H1 (cell line): ENCODE measurements around the gene KIF3B. TPM values are rescaled to one million over a fixed set of nuclear protein-coding genes. Genes with fewer than 3 reads are reported as not detected.

ENCODE experiments used
- CTCF ChIA-PET: fragments of 300-600 bp; sonication (Branson Sonifier 250); formaldehyde crosslinking; loops from one replicate; lab custom pipeline; 2021; ENCODE audit not compliant: partially characterized antibody; lab: Charles Lee
- POLR2A ChIA-PET: fragments of 300-600 bp; sonication (Branson Sonifier 250); formaldehyde crosslinking; loops from one replicate; lab custom pipeline; 2021; ENCODE audit warnings: inconsistent platforms; ENCODE audit not compliant: partially characterized antibody; lab: Charles Lee
- DNase-seq, 2 experiments: peaks; one replicate each; pipeline versions ENCODE4 v3.0.0 to v3.0.0-alpha.2; 2010 to 2022; ENCODE audit warnings: low spot score in 2 of 2, low read depth in 1 of 2, mixed read lengths in 1 of 2
- FAIRE-seq: peaks from 2 replicates; lab custom pipeline; 2011; peaks lifted over from hg19 to GRCh38; lab: Jason Lieb, UNC
- H2AFZ ChIP-seq: 2 replicates; pipeline ENCODE4 v1.8.1; 2012; ENCODE audit warnings: low read length, inconsistent platforms
- H2AK5ac ChIP-seq: 2 replicates; pipeline ENCODE4 v1.6.1; 2013; ENCODE audit warnings: low read depth, low read length
- H2BK120ac ChIP-seq: replicated peaks from 2 replicates; pipeline ENCODE3; 2013; ENCODE audit warnings: low read depth, low read length, inconsistent platforms
- H2BK12ac ChIP-seq: 2 replicates; pipeline ENCODE4 v1.6.1; 2013; ENCODE audit warnings: low read depth, low read length
- H2BK15ac ChIP-seq: 2 replicates; pipeline ENCODE4 v1.6.1; 2013; ENCODE audit warnings: low read length
- H2BK20ac ChIP-seq: 2 replicates; pipeline ENCODE4 v1.6.1; 2013; ENCODE audit warnings: low read length
- H2BK5ac ChIP-seq: 2 replicates; pipeline ENCODE4 v1.6.1; 2013; ENCODE audit warnings: low read depth, low read length
- H3K14ac ChIP-seq: 2 replicates; pipeline ENCODE4 v1.6.1; 2013; ENCODE audit warnings: inconsistent platforms; ENCODE audit not compliant: insufficient read length
- H3K18ac ChIP-seq: 2 replicates; pipeline ENCODE4 v1.6.1; 2013; ENCODE audit warnings: low read length; ENCODE audit errors: extremely low read depth
- H3K23ac ChIP-seq: 2 replicates; pipeline ENCODE4 v1.6.1; 2013; ENCODE audit warnings: inconsistent platforms; ENCODE audit not compliant: insufficient read length
- H3K23me2 ChIP-seq: 2 replicates; pipeline ENCODE4 v1.6.1; 2013; ENCODE audit warnings: low read depth, low read length
- H3K27ac ChIP-seq: 2 replicates; pipeline ENCODE4 v1.6.1; 2011; ENCODE audit warnings: low read depth, low read length, inconsistent platforms
- H3K27me3 ChIP-seq, 4 experiments: replicated peaks in 1 of 4; 1 replicate in 1 of 4; 2 replicates in 3 of 4; pipeline versions ENCODE4 v1.6.1 to v1.8.1; 2011 to 2013; ENCODE audit warnings: low read length in 3 of 4, mild to moderate bottlenecking in 3 of 4, inconsistent platforms in 2 of 4, mixed read lengths in 2 of 4, moderate library complexity in 1 of 4; ENCODE audit not compliant: control insufficient read depth in 3 of 4, insufficient read depth in 3 of 4; ENCODE audit errors: extremely low read depth in 1 of 4
- H3K36me3 ChIP-seq, 4 experiments: 2 replicates each; pipeline versions ENCODE4 v1.6.1 to v1.8.1; 2011 to 2013; ENCODE audit warnings: mild to moderate bottlenecking in 4 of 4, low read length in 3 of 4, moderate library complexity in 2 of 4, control low read depth in 1 of 4, inconsistent platforms in 1 of 4; ENCODE audit not compliant: insufficient read depth in 4 of 4, control insufficient read depth in 2 of 4
- H3K4ac ChIP-seq: replicated peaks from 2 replicates; pipeline ENCODE3; 2013; ENCODE audit warnings: low read length, low read depth, mixed read lengths, inconsistent platforms; ENCODE audit not compliant: insufficient read length
- H3K4me1 ChIP-seq, 4 experiments: replicated peaks in 1 of 4; 1 replicate in 1 of 4; 2 replicates in 3 of 4; pipeline versions ENCODE4 v1.6.1 to v1.8.1; 2011 to 2013; ENCODE audit warnings: low read length in 3 of 4, inconsistent platforms in 2 of 4, mixed read lengths in 1 of 4; ENCODE audit not compliant: insufficient read depth in 4 of 4, control insufficient read depth in 3 of 4
- H3K4me2 ChIP-seq, 2 experiments: 2 replicates each; pipeline versions ENCODE4 v1.6.1 to v1.8.1; 2011 to 2013; ENCODE audit warnings: low read depth in 2 of 2, low read length in 2 of 2, control low read depth in 1 of 2, inconsistent platforms in 1 of 2, mild to moderate bottlenecking in 1 of 2; ENCODE audit not compliant: insufficient read depth in 1 of 2
- H3K4me3 ChIP-seq, 4 experiments: fragments of 200-600, 300-600 bp in 1 of 4; sonication (generic), shearing (Covaris generic), sonication (Bioruptor Twin) in 1 of 4; 2 replicates each; pipeline versions ENCODE4 v1.5.1 to v1.8.1; 2011 to 2016; ENCODE audit warnings: low read length in 4 of 4, low read depth in 3 of 4, control low read depth in 2 of 4, inconsistent platforms in 2 of 4, mild to moderate bottlenecking in 2 of 4, mixed read lengths in 1 of 4, moderate library complexity in 1 of 4; ENCODE audit not compliant: insufficient read depth in 2 of 4; ENCODE audit errors: extremely low read depth in 1 of 4
- H3K56ac ChIP-seq: replicated peaks from 2 replicates; pipeline ENCODE3; 2013; ENCODE audit warnings: low read depth, mild to moderate bottlenecking, mixed read lengths, low read length, inconsistent platforms; ENCODE audit not compliant: insufficient read length
- H3K79me1 ChIP-seq: 2 replicates; pipeline ENCODE4 v1.6.1; 2013; ENCODE audit warnings: low read depth, low read length, control low read depth
- H3K79me2 ChIP-seq, 2 experiments: 2 replicates each; pipeline versions ENCODE4 v1.6.1 to v1.8.1; 2012 to 2013; ENCODE audit warnings: low read length in 2 of 2, mild to moderate bottlenecking in 2 of 2, inconsistent platforms in 1 of 2; ENCODE audit not compliant: insufficient read depth in 2 of 2, control insufficient read depth in 1 of 2
- H3K9ac ChIP-seq, 4 experiments: replicated peaks in 1 of 4; 1 replicate in 1 of 4; 2 replicates in 3 of 4; pipeline versions ENCODE4 v1.6.1 to v1.8.1; 2011 to 2013; ENCODE audit warnings: low read depth in 3 of 4, low read length in 3 of 4, control low read depth in 2 of 4, mild to moderate bottlenecking in 2 of 4, moderate library complexity in 2 of 4, inconsistent platforms in 1 of 4; ENCODE audit errors: extremely low read depth in 1 of 4
- H3K9me3 ChIP-seq, 2 experiments: 2 replicates each; pipeline versions ENCODE4 v1.6.1 to v1.8.1; 2012 to 2013; ENCODE audit warnings: mild to moderate bottlenecking in 2 of 2, moderate library complexity in 2 of 2, control low read depth in 1 of 2, inconsistent platforms in 1 of 2, low read depth in 1 of 2, low read length in 1 of 2, mixed read lengths in 1 of 2; ENCODE audit not compliant: insufficient read depth in 2 of 2
- H4K20me1 ChIP-seq, 2 experiments: replicated peaks in 1 of 2; 2 replicates each; pipeline versions ENCODE3 to v1.8.1; 2011 to 2013; ENCODE audit warnings: inconsistent platforms in 2 of 2, low read length in 2 of 2, mild to moderate bottlenecking in 1 of 2; ENCODE audit not compliant: insufficient read depth in 2 of 2, control insufficient read depth in 1 of 2
- H4K5ac ChIP-seq: 2 replicates; pipeline ENCODE4 v1.6.1; 2013; ENCODE audit warnings: low read length, low read depth, mixed read lengths, inconsistent platforms; ENCODE audit not compliant: insufficient read length
- H4K8ac ChIP-seq: 2 replicates; pipeline ENCODE4 v1.8.0; 2013; ENCODE audit warnings: mild to moderate bottlenecking, moderate library complexity, low read length, inconsistent platforms; ENCODE audit not compliant: insufficient read depth; ENCODE audit errors: extremely low read depth
- H4K91ac ChIP-seq: replicated peaks from 2 replicates; pipeline ENCODE3; 2013; ENCODE audit warnings: low read length, mixed read lengths, inconsistent platforms; ENCODE audit not compliant: insufficient read length
- CTBP2 ChIP-seq: IDR thresholded peaks from 2 replicates; pipeline ENCODE4 v1.7.0; 2011; ENCODE audit warnings: borderline replicate concordance, mild to moderate bottlenecking, moderate library complexity, mixed read lengths, low read length; ENCODE audit not compliant: insufficient read depth, insufficient read length
- FOSL1 ChIP-seq: IDR thresholded peaks from 2 replicates; pipeline ENCODE4 v1.6.1; 2011; ENCODE audit warnings: mild to moderate bottlenecking, low read depth, low read length, moderate library complexity; ENCODE audit not compliant: insufficient read depth
- PHF8 ChIP-seq: fragments of 200-600 bp; sonication (generic); conservative IDR thresholded peaks from 2 replicates; pipeline ENCODE4 v1.7.1; 2012; ENCODE audit warnings: low read depth, mild to moderate bottlenecking, inconsistent platforms, low read length, moderate library complexity
- POLR2A ChIP-seq, 2 experiments: IDR thresholded peaks; 1 replicate in 1 of 2; 2 replicates in 1 of 2; pipeline ENCODE4 v1.6.1; 2011; ENCODE audit warnings: low read depth in 2 of 2, low read length in 2 of 2, mild to moderate bottlenecking in 2 of 2; ENCODE audit errors: control extremely low read depth in 1 of 2
- RFX5 ChIP-seq: IDR thresholded peaks from 2 replicates; pipeline ENCODE4 v1.6.1; 2011; ENCODE audit warnings: low read depth, low read length, improper control_type of control experiment, borderline replicate concordance
- SIX5 ChIP-seq: IDR thresholded peaks from 2 replicates; pipeline ENCODE4 v1.6.1; 2011; ENCODE audit warnings: mild to moderate bottlenecking, low read depth, low read length
- WGBS, 2 experiments: shearing (Covaris generic) in 1 of 2; methylation state at CpG; one replicate each; pipeline versions ENCODE4 v1.1.6 to v1.1.7; 2013 to 2015; ENCODE audit warnings: low lambda C conversion rate in 2 of 2, mixed read lengths in 2 of 2, inconsistent platforms in 1 of 2, low coverage in 1 of 2, missing lambda C conversion rate in 1 of 2; ENCODE audit not compliant: insufficient replicate concordance in 2 of 2, insufficient coverage in 1 of 2, insufficient read length in 1 of 2; ENCODE audit errors: extremely low coverage in 1 of 2, missing lambda C conversion rate in 1 of 2; 5-methylcytosine and 5-hydroxymethylcytosine counted together
- polyA plus RNA-seq, 7 experiments: library from polyadenylated mRNA; depleted of rRNA in 3 of 7; stranded (reverse) in 5 of 7; unstranded in 2 of 7; fragments of >200 nt in 5 of 7; fragments of 200-250 nt in 2 of 7; gene quantifications; 1 replicate in 5 of 7; 2 replicates in 1 of 7; 4 replicates in 1 of 7; pipeline versions ENCODE4 v1.2.1 to v1.2.3, GENCODE V29; 2011 to 2013; ENCODE audit warnings: missing spikeins in 2 of 7, mixed read lengths in 2 of 7
- total RNA-seq: library from RNA; stranded (reverse); fragmentation: NEBNext Ultra II Directional; extraction: Animal tissue kit (Norgen Biotek cat#: 25700); gene quantifications from 2 replicates; pipeline ENCODE4 v1.2.1, GENCODE V29; 2021
- TF ChIP-seq, protein P1 (sequence below): IDR thresholded peaks from 2 replicates; pipeline ENCODE4 v1.6.1; 2011; ENCODE audit warnings: low read depth, mild to moderate bottlenecking, low read length; ENCODE audit not compliant: insufficient read depth

Gene KIF3B
- total and polyA plus RNA-seq, 2 of the 8 experiments (the other 6 are each of a cell fraction or from before 2014, with no cell fraction given), result 10.1 to 22.4 TPM

DNA sequence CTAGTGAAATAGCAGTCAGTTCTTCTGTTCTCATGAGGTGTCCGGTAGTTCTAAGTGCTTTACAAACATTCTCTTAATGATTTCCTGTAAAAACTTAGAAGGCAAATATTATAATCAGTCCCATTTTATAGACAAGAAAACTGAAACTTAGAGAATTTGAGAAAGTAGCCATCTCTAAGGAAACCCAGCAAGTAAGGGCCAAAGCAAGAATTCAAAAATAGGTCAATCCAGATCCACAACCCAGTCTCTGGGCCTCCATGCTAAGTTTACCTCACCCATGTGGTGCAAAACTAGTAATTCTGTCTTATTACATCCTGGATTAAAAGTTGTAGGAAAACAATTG is 53.1 kb downstream of the KIF3B start:
- Histone ChIP-seq H4K20me1 (peaks cover 0 to 4% of the 10 kb centered on the region in 2 experiments), H3K9ac (no peak overlapping the region), H3K79me2 (no peaks in the 10 kb centered on the region), H3K23me2 (no peaks in the 10 kb centered on the region), H3K4me3 (no peak overlapping the region), H3K4me1 (no peaks in the 10 kb centered on the region), H3K79me1 (no peaks in the 10 kb centered on the region), H2BK120ac (no peak overlapping the region), H3K36me3 (peaks cover 0 to 15% (median 5%) of the 10 kb centered on the region in 4 experiments; a peak in 5 of 8 replicates), H3K14ac (no peak overlapping the region), H3K4me2 (no peak overlapping the region), H3K9me3 (no peaks in the 10 kb centered on the region), H2AFZ (no peak overlapping the region), H3K18ac (no peak overlapping the region), H2BK12ac (no peak overlapping the region), H3K27me3 (no peaks in the 10 kb centered on the region), H4K5ac (no peak overlapping the region), H2AK5ac (no peak overlapping the region), H2BK5ac (no peak overlapping the region), H4K8ac (no peak overlapping the region), H2BK20ac (no peak overlapping the region), H3K23ac (no peak overlapping the region), H2BK15ac (no peak overlapping the region), H3K27ac (no peak overlapping the region), H3K4ac (no peak overlapping the region), H3K56ac (no peak overlapping the region), H4K91ac (no peak overlapping the region)
- FAIRE-seq, result no peak
- TF ChIP-seq RFX5 (no peak), POLR2A (IDR thresholded peaks at IDR 0.05; ENCODE audit: control extremely low read depth in 1 of 2, low read depth in 2 of 2, low read length in 2 of 2) (no peak), CTBP2 (no peak), FOSL1 (no peak), SIX5 (no peak), PHF8 (no peak)
- TF ChIP-seq, protein P1, sequence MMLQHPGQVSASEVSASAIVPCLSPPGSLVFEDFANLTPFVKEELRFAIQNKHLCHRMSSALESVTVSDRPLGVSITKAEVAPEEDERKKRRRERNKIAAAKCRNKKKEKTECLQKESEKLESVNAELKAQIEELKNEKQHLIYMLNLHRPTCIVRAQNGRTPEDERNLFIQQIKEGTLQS, result no peak
- 92% methylated on average over 1 of the region's 1 CpG; no CpG with 5 or more reads in 1 of the 2 experiments for WGBS, 2 experiments
- POLR2A ChIA-PET, result no interaction called here
- CTCF ChIA-PET, result interaction anchor here (0.7 kb wide), 1 partner anchor 744 kb away, joined by 3 read pairs; no protein-coding TSS in a partner anchor
- no peak for DNase-seq
